GM18951 (cell line): ENCODE measurements around the gene NLRP7.
"Not testable (repeated sequence)": the region's sequence is repeated elsewhere in the genome, so short reads cannot be mapped to it uniquely, and the experiment has no call there.

Source experiments
- POLR2A ChIP-seq: IDR thresholded peaks from 4 replicates; pipeline ENCODE4 v1.6.1; 2011; ENCODE audit warnings: mild to moderate bottlenecking; ENCODE audit not compliant: insufficient read length, insufficient read depth; ENCODE audit errors: extremely low read depth
- in situ Hi-C: fragments of 300-500 bp; cut with MboI; formaldehyde crosslinking; loops from one replicate; pipeline ENCODE4 v1.12.0; 2022; ENCODE audit warnings: low sequenced_read_pairs, mixed read lengths, inconsistent platforms; ENCODE audit not compliant: unreplicated experiment

Gene NLRP7

DNA sequence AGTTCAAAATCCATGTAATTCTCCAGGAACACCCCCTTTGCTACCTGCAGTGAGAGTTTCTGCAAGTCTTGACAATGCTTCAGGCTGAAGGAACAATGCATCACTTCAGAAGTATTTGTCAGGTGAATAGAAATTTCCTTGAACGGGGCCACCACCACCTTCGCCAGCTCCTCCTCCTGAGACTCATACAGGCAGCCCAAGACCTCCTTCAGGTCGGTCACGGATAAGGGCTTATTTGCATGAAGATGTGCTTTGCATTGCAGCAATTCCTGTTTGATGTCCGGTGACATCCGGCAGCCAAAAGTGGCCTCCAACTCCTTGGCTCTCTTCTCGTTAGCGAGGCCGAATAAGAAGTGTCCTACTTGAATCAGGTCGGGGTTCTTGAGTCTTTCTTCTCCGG lies 8.4 kb downstream of the NLRP7 start:
- TF ChIP-seq POLR2A: no peak
- in situ Hi-C loops: loop anchor here (25.0 kb wide), 1 partner anchor 452 kb away; no protein-coding TSS in a partner anchor

DNA sequence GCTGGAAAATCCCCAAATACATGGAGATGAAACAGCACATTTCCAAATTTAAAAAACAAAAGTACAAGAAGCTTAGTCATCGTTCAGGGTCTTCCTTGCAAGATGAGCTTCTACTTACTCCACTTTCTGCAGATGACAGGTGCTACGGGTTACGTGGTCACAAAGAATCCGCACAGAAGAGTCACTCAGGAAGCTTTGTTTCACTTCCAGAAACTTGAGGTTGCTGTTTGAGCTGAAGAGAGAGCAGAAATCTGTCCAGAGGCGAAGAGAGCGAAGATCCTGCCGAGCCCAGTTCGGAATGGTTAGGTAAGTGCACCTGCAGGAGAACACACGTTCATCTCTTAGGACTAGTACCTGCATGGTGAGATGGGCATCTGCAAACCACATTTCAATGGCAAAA lies 9.4 kb downstream of the NLRP7 start:
- in situ Hi-C loops: loop anchor here (25.0 kb wide), 1 partner anchor 451 kb away; no protein-coding TSS in a partner anchor
- TF ChIP-seq POLR2A: no peak

GRCh38 chr19:54928299-54928698 lies 19.0 kb downstream of the NLRP7 start:
- no peak for TF ChIP-seq POLR2A
- in situ Hi-C loops: loop anchor here (25.0 kb wide), 1 partner anchor 441 kb away; no protein-coding TSS in a partner anchor

GRCh38 chr19:54923276-54923675 lies 24.1 kb downstream of the NLRP7 start:
- in situ Hi-C loops: no loop called here
- TF ChIP-seq POLR2A: no peak

DNA sequence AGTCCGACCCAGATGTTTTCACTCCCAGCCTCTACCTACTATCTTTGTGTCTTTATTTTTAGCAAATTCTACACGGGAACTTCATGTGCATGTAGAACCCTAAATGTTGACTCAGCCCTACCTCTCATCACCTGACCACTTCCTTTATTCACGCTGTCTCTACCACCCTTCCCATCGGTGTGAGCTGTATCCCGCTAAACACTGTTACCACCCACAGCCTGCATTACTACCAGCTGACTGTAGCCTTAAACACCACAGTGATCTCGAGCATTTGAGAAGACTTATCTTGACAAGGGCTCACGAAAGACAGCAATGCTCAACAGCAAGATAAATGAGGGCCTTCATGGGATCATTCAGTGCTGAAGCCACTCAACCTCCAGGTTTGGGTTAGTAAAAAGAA lies 26.2 kb downstream of the NLRP7 start:
- in situ Hi-C loops: no loop called here
- no peak for TF ChIP-seq POLR2A

DNA sequence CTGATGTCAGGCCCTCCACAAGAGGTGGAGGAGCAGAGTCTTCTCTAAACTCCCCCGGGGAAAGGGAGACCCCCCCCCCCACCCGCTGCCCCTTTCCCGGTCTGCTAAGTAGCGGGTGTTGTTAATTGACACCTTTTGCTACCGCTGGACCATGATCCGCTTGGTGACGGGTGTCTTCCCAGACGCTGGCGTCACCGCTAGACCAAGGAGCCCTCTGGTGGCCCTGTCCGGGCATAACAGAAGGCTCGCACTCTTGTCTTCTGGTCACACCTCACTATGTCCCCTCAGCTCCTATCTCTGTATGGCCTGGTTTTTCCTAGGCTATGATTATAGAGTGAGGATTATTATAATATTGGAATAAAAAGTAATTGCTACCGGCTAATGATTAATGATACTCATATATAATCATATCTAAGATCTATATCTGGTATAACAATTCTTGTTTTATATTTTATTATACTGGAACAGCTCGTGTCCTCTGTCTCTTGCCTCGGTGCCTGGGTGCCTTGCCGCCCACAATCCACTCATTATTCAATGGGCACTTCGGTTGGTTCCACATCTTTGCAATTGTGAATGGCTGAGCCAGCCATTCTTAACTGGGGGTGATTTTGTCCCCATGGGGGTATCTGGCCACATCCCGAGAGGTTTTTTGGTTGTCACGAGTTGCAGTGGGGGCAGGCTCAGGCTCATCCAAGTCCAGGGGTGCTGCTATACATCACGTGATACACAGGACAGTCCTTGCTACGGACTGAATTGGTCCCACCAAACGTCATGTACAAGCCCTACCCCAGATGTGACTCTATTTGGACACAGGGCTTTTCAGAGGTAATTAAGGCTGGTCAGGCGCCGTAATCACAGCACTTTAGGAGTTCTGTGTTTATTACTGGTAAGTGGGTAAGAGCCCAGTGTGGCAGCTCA lies 27.4 kb downstream of the NLRP7 start:
- in situ Hi-C loops: not testable (repeated sequence)

GRCh38 chr19:54918499-54918898 lies 28.8 kb downstream of the NLRP7 start:
- TF ChIP-seq POLR2A: no peak
- in situ Hi-C loops: no loop called here

DNA sequence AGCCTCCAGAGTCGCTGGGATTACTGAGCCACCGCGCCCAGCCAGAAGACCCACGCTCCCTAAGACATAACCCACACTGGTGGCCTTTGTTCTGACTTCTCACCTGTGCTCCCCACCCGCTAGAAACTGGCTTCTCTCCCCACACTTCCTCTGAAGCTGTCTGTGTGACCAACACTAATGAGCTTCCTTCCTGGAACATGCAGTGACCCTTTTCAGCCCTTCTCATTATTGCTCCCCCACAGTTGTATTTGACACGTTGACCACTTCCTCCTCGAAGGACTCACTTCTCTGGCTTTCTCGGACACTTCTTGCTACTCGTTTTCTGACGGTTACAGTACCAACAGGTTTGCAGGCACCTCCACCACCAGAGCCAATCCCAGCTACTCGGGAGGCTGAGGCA lies 30.5 kb downstream of the NLRP7 start:
- in situ Hi-C loops: no loop called here
- TF ChIP-seq POLR2A: no peak

GRCh38 chr19:54907899-54908298 lies 39.4 kb downstream of the NLRP7 start:
- in situ Hi-C loops: not testable (repeated sequence)

DNA sequence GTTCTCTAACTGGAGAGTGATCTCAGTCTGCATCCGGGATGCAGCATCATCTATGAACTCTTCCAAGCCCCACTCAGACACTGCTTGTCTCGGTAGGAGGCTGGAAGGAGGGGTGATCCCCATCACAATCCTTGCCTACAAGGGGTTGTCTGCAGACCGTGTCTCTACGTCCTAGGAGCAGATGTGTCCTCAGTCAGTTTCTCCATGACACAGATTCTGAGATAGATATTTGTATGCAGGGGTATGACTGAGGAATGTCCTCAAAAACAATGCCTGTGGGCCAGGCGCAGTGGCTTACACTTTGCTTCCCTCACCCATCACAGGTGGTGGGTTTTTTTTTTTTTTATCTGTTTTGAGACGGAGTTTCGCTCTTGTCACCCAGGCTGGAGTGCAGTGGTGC lies 40.5 kb downstream of the NLRP7 start:
- in situ Hi-C loops: no loop called here
- no peak for TF ChIP-seq POLR2A

DNA sequence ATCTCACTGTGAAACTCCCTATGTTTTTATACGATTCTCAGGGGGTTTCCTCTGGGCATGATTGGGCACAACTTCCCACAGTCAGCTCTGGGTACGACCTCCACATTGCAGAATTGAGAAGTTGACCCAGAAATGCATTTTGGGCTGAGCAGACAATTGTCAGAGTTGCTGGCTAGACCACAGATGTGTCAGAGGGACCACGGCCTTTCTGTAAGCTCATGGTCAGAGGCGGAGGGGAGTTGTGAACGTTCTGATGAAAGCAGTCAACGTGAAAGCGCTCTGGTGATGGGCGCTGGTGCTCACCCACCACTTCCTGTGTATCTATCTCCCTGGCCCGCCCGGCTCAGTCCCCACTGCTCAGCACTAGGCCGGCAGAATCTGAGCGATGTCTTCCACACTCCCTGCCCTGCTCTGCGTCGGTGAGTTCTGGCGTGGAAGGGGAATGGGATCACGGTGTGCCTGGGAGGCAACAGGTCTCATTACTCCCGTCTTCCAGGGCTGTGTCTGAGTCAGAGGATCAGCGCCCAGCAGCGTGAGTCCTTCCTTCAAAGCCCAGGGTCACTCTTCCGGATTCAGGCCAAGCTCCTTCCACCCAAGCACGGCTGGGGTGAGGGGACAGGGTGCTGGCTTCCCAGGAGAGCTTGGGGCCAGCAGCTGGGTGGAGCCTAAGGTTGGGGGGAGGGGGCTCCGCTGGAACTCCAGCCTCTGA lies 41.4 kb downstream of the NLRP7 start, which contains the start of gene NCR1:
TSS of gene NCR1 (plus strand) at position 346 of the 709 bp plus-strand sequence. CDS start at position 386, 40 bp downstream.
- TF ChIP-seq POLR2A: no peak
- in situ Hi-C loops: no loop called here

GRCh38 chr19:54905421-54905802 lies 41.9 kb downstream of the NLRP7 start:
- TF ChIP-seq POLR2A: no peak
- in situ Hi-C loops: no loop called here

DNA sequence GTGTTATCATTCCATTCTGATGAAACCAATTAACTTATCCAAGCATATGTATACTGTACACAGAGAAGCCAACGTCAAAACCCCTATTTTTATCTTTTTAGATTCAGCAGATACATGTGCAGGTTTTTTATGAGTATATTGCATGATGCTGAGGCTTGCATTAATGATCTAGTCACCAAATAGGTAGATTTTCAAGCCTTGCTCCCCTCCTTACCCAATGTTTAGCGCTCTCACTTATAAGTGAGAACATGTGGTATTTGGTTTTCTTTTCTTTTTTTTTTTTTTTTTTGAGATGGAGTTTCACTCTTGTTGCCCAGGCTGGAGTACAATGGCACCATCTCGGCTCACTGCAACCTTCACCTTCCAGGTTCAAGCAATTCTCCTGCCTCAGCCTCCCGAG lies 43.1 kb downstream of the NLRP7 start:
- in situ Hi-C loops: not testable (repeated sequence)

DNA sequence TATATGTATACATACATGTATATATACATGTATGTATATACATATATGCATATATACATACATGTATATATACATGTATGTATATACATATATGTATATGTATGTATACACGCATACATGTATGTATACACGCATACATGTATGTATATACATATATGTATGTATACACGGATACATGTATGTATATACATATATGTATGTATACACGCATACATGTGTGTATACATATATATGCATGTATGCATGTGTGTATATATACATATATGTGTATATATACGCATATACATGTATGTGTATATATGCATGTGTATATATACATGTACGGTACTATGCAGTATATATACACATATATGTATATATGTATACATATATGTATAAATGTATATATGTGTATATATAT lies 44.0 kb downstream of the NLRP7 start:
- in situ Hi-C loops: no loop called here
- TF ChIP-seq POLR2A: no peak

GRCh38 chr19:54902061-54902460 lies 45.3 kb downstream of the NLRP7 start:
- in situ Hi-C loops: no loop called here
- TF ChIP-seq POLR2A: no peak

DNA sequence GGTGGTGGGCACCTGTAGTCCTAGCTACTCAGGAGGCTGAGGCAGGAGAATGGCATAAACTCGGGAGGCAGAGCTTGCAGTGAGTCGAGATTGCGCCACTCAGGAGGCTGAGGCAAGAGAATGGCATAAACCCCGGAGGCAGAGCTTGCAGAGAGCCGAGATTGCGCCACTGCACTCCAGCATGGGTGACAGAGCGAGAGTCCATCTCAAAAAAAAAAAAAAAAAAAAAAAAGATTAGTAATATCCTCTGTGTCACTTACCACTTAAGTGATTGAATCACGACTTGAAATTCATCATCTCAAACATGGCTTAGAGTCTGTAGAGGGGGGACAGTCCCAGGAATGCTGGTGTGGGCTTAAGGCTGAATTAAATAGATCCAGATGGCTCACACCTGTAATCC lies 46.2 kb downstream of the NLRP7 start:
- in situ Hi-C loops: not testable (repeated sequence)

- in situ Hi-C loops: loop anchor here (25.0 kb wide), 1 partner anchor 513 kb away; the partner anchor contains the start of gene UBE2S
Measured at GRCh38 chr19:54899646-54900045, 47.7 kb downstream of the NLRP7 start.

- in situ Hi-C loops: loop anchor here (25.0 kb wide), 1 partner anchor 514 kb away; the partner anchor contains the start of gene UBE2S
Measured at GRCh38 chr19:54898685-54899084, 48.6 kb downstream of the NLRP7 start.
